HepG2 (cell line): Measurements from ENCODE around the gene AJUBA. TPM values are rescaled to one million over a fixed set of nuclear protein-coding genes. Genes with fewer than 3 reads are reported as not detected.

Experiments
- ELF4 ChIP-seq: sonication (generic); formaldehyde crosslinking; IDR thresholded peaks from 2 replicates; pipeline ENCODE4 v1.5.0; 2020; ENCODE audit warnings: missing genetic modification reagents, mild to moderate bottlenecking, moderate library complexity, borderline replicate concordance
- EZH2 ChIP-seq: conservative IDR thresholded peaks from 2 replicates; pipeline ENCODE4 v1.6.1; 2012; ENCODE audit warnings: mild to moderate bottlenecking, low read depth, low read length, moderate library complexity
- FOXP4 ChIP-seq: sonication (generic); formaldehyde crosslinking; IDR thresholded peaks from 2 replicates; pipeline ENCODE4 v1.4.0; 2020; ENCODE audit warnings: missing genetic modification reagents
- HNRNPUL1 ChIP-seq: fragments of 200-400 bp; formaldehyde crosslinking; IDR thresholded peaks from 2 replicates; pipeline ENCODE4 v1.6.1; 2017; ENCODE audit warnings: low read depth, mild to moderate bottlenecking, low read length, moderate library complexity
- POLR2G ChIP-seq: fragments of 200-400 bp; formaldehyde crosslinking; IDR thresholded peaks from 2 replicates; pipeline ENCODE4 v1.6.1; 2018; ENCODE audit warnings: mild to moderate bottlenecking, low read depth, low read length, moderate library complexity
- RBFOX2 ChIP-seq: fragments of 200-400 bp; formaldehyde crosslinking; IDR thresholded peaks from 2 replicates; pipeline ENCODE4 v1.6.1; 2017; ENCODE audit warnings: low read depth, mild to moderate bottlenecking, low read length
- TP53 ChIP-seq: sonication (generic); formaldehyde crosslinking; conservative IDR thresholded peaks from 2 replicates; pipeline ENCODE4 v1.4.0; 2020; ENCODE audit warnings: missing genetic modification reagents
- ZC3H4 ChIP-seq: sonication (generic); formaldehyde crosslinking; IDR thresholded peaks from 2 replicates; pipeline ENCODE4 v1.4.0; 2020; ENCODE audit warnings: missing genetic modification reagents, borderline replicate concordance
- ZNF205 ChIP-seq: IDR thresholded peaks from 2 replicates; pipeline ENCODE4 v1.6.1; 2018; ENCODE audit warnings: missing biosample characterization, missing genetic modification reagents
- ZNF557 ChIP-seq: sonication (generic); formaldehyde crosslinking; IDR thresholded peaks from 2 replicates; pipeline ENCODE4 v1.4.0; 2020; ENCODE audit warnings: missing genetic modification reagents
- ZNF616 ChIP-seq: sonication (generic); formaldehyde crosslinking; IDR thresholded peaks from 2 replicates; pipeline ENCODE4 v1.5.0; 2020; ENCODE audit warnings: low read depth, mild to moderate bottlenecking, missing genetic modification reagents
- ZNF768 ChIP-seq: sonication (generic); formaldehyde crosslinking; IDR thresholded peaks from 2 replicates; pipeline ENCODE4 v1.4.0; 2020; ENCODE audit warnings: missing genetic modification reagents
- polyA plus RNA-seq, 8 experiments: library from polyadenylated mRNA; depleted of rRNA in 3 of 8; stranded (reverse) in 7 of 8; unstranded in 1 of 8; fragments of >200 nt; fragmentation: Illumina TruSeq in 4 of 8; extraction: Trizol in 4 of 8; gene quantifications; 2 replicates each; pipeline versions ENCODE4 v1.2.1 to v1.2.3, GENCODE V29; 2011 to 2016; ENCODE audit warnings: low read depth in 4 of 8, missing spikeins in 1 of 8, mixed read lengths in 1 of 8; ENCODE audit not compliant: insufficient read depth in 1 of 8
- total RNA-seq, 5 experiments: library from RNA; depleted of rRNA; stranded (reverse); fragments of >200 nt; fragmentation: Illumina TruSeq; extraction: Trizol; gene quantifications; 2 replicates each; pipeline ENCODE4 v1.2.3, GENCODE V29; 2016; ENCODE audit warnings: low read depth in 1 of 5
- TF ChIP-seq, protein P1 (sequence below): IDR thresholded peaks from 2 replicates; pipeline ENCODE4 v1.6.1; 2012; ENCODE audit warnings: low read length, improper control_type of control experiment
- TF ChIP-seq, protein P2 (sequence below): sonication (generic); formaldehyde crosslinking; IDR thresholded peaks from 2 replicates; pipeline ENCODE4 v1.5.0; 2020; ENCODE audit warnings: missing genetic modification reagents
- TF ChIP-seq, protein P3 (sequence below): sonication (generic); formaldehyde crosslinking; IDR thresholded peaks from 2 replicates; pipeline ENCODE4 v1.4.0; 2020; ENCODE audit warnings: missing genetic modification reagents
- TF ChIP-seq, protein P4 (sequence below): sonication (generic); formaldehyde crosslinking; IDR thresholded peaks from 2 replicates; pipeline ENCODE4 v1.4.0; 2020; ENCODE audit warnings: mild to moderate bottlenecking, missing genetic modification reagents

The AJUBA gene
- total and polyA plus RNA-seq, 2 of the 13 experiments (the other 11 are each of a cell fraction or from before 2014, with no cell fraction given), result 157 to 241 TPM

DNA sequence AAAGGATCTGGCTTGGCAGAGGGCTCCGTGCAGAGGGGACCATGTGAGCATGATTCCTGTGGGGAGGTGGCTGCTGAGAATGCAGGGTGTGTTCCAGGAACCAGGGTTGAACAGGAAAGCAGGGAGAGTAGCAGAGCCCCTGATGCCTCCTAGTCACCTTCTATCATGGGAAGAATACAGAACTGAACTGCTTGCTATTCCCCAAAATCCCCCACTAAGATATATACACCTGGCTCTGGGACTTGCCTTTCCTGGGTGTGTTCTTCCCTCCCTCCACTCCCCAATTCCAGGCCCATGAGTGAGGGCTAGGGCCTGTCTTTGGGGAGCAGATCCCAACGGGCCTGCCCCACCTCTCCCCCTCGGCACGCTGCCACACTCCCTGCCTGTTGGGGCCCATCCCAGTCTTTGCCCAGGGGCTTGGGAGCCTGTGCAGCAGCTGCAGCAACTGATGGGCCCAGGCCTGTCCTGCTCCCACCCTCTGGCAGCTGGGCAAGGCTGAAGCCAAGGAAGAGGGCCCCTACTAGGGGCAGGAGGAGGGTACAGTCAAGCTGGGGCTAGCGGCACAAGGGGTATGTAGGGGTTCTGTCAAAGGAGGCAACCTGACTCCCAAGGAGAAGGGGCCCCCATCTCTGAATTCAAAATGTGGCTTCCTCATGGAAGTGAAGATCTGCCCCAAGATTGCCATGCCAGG is 3.2 kb downstream of the AJUBA start (continued):
- TF ChIP-seq, protein P1, sequence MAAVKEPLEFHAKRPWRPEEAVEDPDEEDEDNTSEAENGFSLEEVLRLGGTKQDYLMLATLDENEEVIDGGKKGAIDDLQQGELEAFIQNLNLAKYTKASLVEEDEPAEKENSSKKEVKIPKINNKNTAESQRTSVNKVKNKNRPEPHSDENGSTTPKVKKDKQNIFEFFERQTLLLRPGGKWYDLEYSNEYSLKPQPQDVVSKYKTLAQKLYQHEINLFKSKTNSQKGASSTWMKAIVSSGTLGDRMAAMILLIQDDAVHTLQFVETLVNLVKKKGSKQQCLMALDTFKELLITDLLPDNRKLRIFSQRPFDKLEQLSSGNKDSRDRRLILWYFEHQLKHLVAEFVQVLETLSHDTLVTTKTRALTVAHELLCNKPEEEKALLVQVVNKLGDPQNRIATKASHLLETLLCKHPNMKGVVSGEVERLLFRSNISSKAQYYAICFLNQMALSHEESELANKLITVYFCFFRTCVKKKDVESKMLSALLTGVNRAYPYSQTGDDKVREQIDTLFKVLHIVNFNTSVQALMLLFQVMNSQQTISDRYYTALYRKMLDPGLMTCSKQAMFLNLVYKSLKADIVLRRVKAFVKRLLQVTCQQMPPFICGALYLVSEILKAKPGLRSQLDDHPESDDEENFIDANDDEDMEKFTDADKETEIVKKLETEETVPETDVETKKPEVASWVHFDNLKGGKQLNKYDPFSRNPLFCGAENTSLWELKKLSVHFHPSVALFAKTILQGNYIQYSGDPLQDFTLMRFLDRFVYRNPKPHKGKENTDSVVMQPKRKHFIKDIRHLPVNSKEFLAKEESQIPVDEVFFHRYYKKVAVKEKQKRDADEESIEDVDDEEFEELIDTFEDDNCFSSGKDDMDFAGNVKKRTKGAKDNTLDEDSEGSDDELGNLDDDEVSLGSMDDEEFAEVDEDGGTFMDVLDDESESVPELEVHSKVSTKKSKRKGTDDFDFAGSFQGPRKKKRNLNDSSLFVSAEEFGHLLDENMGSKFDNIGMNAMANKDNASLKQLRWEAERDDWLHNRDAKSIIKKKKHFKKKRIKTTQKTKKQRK, result no peak
- TF ChIP-seq HNRNPUL1 (no peak), ZC3H4 (no peak; the same call in 1 of the 2 replicates), ZNF616 (CRISPR knock-in tag) (no peak), EZH2 (no peak), ZNF205 (no peak), RBFOX2 (peak; percentile 86), ZNF768 (CRISPR knock-in tag) (peak; percentile 83; the same call in 1 of the 2 replicates), FOXP4 (CRISPR knock-in tag) (no peak), POLR2G (peak; percentile 35; the same call in 1 of the 2 replicates), ELF4 (CRISPR knock-in tag) (0 out of 2 replicates have a peak, but pooled peaks have one; percentile 66), TP53 (CRISPR knock-in tag) (no peak), ZNF557 (no peak)
- TF ChIP-seq, protein P2, sequence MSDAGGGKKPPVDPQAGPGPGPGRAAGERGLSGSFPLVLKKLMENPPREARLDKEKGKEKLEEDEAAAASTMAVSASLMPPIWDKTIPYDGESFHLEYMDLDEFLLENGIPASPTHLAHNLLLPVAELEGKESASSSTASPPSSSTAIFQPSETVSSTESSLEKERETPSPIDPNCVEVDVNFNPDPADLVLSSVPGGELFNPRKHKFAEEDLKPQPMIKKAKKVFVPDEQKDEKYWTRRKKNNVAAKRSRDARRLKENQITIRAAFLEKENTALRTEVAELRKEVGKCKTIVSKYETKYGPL, result no peak
- TF ChIP-seq, protein P3, sequence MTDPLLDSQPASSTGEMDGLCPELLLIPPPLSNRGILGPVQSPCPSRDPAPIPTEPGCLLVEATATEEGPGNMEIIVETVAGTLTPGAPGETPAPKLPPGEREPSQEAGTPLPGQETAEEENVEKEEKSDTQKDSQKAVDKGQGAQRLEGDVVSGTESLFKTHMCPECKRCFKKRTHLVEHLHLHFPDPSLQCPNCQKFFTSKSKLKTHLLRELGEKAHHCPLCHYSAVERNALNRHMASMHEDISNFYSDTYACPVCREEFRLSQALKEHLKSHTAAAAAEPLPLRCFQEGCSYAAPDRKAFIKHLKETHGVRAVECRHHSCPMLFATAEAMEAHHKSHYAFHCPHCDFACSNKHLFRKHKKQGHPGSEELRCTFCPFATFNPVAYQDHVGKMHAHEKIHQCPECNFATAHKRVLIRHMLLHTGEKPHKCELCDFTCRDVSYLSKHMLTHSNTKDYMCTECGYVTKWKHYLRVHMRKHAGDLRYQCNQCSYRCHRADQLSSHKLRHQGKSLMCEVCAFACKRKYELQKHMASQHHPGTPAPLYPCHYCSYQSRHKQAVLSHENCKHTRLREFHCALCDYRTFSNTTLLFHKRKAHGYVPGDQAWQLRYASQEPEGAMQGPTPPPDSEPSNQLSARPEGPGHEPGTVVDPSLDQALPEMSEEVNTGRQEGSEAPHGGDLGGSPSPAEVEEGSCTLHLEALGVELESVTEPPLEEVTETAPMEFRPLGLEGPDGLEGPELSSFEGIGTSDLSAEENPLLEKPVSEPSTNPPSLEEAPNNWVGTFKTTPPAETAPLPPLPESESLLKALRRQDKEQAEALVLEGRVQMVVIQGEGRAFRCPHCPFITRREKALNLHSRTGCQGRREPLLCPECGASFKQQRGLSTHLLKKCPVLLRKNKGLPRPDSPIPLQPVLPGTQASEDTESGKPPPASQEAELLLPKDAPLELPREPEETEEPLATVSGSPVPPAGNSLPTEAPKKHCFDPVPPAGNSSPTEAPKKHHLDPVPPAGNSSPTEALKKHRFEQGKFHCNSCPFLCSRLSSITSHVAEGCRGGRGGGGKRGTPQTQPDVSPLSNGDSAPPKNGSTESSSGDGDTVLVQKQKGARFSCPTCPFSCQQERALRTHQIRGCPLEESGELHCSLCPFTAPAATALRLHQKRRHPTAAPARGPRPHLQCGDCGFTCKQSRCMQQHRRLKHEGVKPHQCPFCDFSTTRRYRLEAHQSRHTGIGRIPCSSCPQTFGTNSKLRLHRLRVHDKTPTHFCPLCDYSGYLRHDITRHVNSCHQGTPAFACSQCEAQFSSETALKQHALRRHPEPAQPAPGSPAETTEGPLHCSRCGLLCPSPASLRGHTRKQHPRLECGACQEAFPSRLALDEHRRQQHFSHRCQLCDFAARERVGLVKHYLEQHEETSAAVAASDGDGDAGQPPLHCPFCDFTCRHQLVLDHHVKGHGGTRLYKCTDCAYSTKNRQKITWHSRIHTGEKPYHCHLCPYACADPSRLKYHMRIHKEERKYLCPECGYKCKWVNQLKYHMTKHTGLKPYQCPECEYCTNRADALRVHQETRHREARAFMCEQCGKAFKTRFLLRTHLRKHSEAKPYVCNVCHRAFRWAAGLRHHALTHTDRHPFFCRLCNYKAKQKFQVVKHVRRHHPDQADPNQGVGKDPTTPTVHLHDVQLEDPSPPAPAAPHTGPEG (CRISPR knock-in tag), result no peak
- TF ChIP-seq, protein P4, sequence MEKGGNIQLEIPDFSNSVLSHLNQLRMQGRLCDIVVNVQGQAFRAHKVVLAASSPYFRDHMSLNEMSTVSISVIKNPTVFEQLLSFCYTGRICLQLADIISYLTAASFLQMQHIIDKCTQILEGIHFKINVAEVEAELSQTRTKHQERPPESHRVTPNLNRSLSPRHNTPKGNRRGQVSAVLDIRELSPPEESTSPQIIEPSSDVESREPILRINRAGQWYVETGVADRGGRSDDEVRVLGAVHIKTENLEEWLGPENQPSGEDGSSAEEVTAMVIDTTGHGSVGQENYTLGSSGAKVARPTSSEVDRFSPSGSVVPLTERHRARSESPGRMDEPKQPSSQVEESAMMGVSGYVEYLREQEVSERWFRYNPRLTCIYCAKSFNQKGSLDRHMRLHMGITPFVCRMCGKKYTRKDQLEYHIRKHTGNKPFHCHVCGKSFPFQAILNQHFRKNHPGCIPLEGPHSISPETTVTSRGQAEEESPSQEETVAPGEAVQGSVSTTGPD (CRISPR knock-in tag), result no peak
